RPMI8226 (cell line): ENCODE results near the gene ZNF689.

Experiments used
- DNase-seq: peaks from one replicate; pipeline ENCODE4 v3.0.0-alpha.2; 2015

ZNF689 gene

GRCh38 chr16:30559690-30560089 is 50.5 kb downstream of the ZNF689 start:
- no peak for DNase-seq

- DNase-seq: no peak
Measured at GRCh38 chr16:30558789-30559377, 51.3 kb downstream of the ZNF689 start.

GRCh38 chr16:30557957-30558788 is 52.0 kb downstream of the ZNF689 start, which contains the start of gene ZNF764:
TSS of gene ZNF764 (minus strand) at chr16:30558374. CDS start at chr16:30558182, 192 bp downstream.
- peak; percentile 99 for DNase-seq

GRCh38 chr16:30557707-30557956 is 52.6 kb downstream of the ZNF689 start:
- no peak for DNase-seq

GRCh38 chr16:30556125-30556473 is 54.1 kb downstream of the ZNF689 start:
- no peak for DNase-seq

GRCh38 chr16:30555315-30556124 is 54.7 kb downstream of the ZNF689 start:
- DNase-seq: no peak

- DNase-seq: no peak
Measured at GRCh38 chr16:30554557-30555314, 55.5 kb downstream of the ZNF689 start.

GRCh38 chr16:30553393-30553899 is 56.7 kb downstream of the ZNF689 start:
- no peak for DNase-seq

GRCh38 chr16:30552956-30553355 is 57.2 kb downstream of the ZNF689 start:
- no peak for DNase-seq
